B cell (primary cell): ENCODE data around the gene TSC22D2. TPM values are rescaled to one million over a fixed set of nuclear protein-coding genes. Genes with fewer than 3 reads are reported as not detected.

Experiments
- ATAC-seq: fragments of 200-7000 bp; cut with Tn5 transposase; one replicate; pipeline ENCODE4 v1.10.0; 2021; ENCODE audit warnings: low read depth, mild to moderate bottlenecking, moderate number of reproducible peaks, moderate library complexity
- CTCF ChIA-PET: fragments of 350-600 bp; sonication (Branson Sonifier 250); formaldehyde crosslinking; loops from one replicate; lab custom pipeline; 2021; ENCODE audit warnings: antibody characterized with exemption, inconsistent platforms; lab: Charles Lee
- POLR2A ChIA-PET: fragments of 350-600 bp; sonication (Branson Sonifier 250); formaldehyde crosslinking; loops from one replicate; lab custom pipeline; 2021; ENCODE audit warnings: antibody characterized with exemption; lab: Charles Lee
- DNase-seq: peaks from one replicate; pipeline ENCODE4 v3.0.0; 2013
- H2AFZ ChIP-seq: 2 replicates; pipeline ENCODE4 v1.6.1; 2012; ENCODE audit warnings: mild to moderate bottlenecking, low read depth, low read length; ENCODE audit not compliant: insufficient read depth, poor library complexity, severe bottlenecking
- H3K27ac ChIP-seq, 2 donors: 1 replicate in 1 of 2; 2 replicates in 1 of 2; pipeline ENCODE4 v1.5.1; 2012 to 2013; ENCODE audit warnings: low read length in 2 of 2, mild to moderate bottlenecking in 2 of 2, moderate library complexity in 1 of 2
- H3K27me3 ChIP-seq, 4 experiments: fragments of 200-600 bp in 1 of 4; sonication (generic) in 1 of 4; replicated peaks in 1 of 4; 1 replicate in 2 of 4; 2 replicates in 2 of 4; pipeline versions ENCODE4 v1.6.1 to v1.7.0; 2013 to 2016; ENCODE audit warnings: low read length in 3 of 4, mild to moderate bottlenecking in 2 of 4, mixed read lengths in 1 of 4, moderate library complexity in 1 of 4; ENCODE audit not compliant: insufficient read depth in 4 of 4, control insufficient read depth in 3 of 4; ENCODE audit errors: control extremely low read depth in 1 of 4
- H3K36me3 ChIP-seq, 2 experiments: replicated peaks in 1 of 2; 1 replicate in 1 of 2; 2 replicates in 1 of 2; pipeline versions ENCODE4 v1.6.1 to v1.7.1; 2013; ENCODE audit warnings: low read length in 1 of 2; ENCODE audit not compliant: insufficient read depth in 2 of 2, control insufficient read depth in 1 of 2; ENCODE audit errors: control extremely low read depth in 1 of 2, extremely low read depth in 1 of 2
- H3K4me1 ChIP-seq, 2 donors: fragments of 200-600 bp in 1 of 2; sonication (generic) in 1 of 2; 1 replicate in 1 of 2; 2 replicates in 1 of 2; pipeline versions ENCODE4 v1.5.1 to v1.6.1; 2013 to 2017; ENCODE audit warnings: low read length in 2 of 2; ENCODE audit not compliant: control insufficient read depth in 2 of 2, insufficient read depth in 2 of 2
- H3K4me2 ChIP-seq: replicated peaks from 2 replicates; pipeline ENCODE3; 2012; ENCODE audit warnings: mild to moderate bottlenecking, low read depth, low read length; ENCODE audit not compliant: poor library complexity, severe bottlenecking
- H3K4me3 ChIP-seq, 5 experiments: fragments of 200-600 bp in 1 of 5; sonication (generic) in 1 of 5; 1 replicate in 3 of 5; 2 replicates in 2 of 5; pipeline versions ENCODE4 v1.5.1 to v1.7.0; 2011 to 2016; ENCODE audit warnings: low read length in 4 of 5, mild to moderate bottlenecking in 4 of 5, low read depth in 2 of 5, control low read depth in 1 of 5, moderate library complexity in 1 of 5; ENCODE audit not compliant: insufficient read depth in 1 of 5; ENCODE audit errors: control extremely low read depth in 1 of 5, extremely low read depth in 1 of 5
- H3K79me2 ChIP-seq: fragments of 200-600 bp; sonication (generic); one replicate; pipeline ENCODE4 v1.6.0; 2016; ENCODE audit warnings: low read length; ENCODE audit not compliant: control insufficient read depth, insufficient read depth
- H3K9ac ChIP-seq: fragments of 200-600 bp; sonication (generic); 2 replicates; pipeline ENCODE4 v1.6.1; 2017; ENCODE audit warnings: mild to moderate bottlenecking, low read length, moderate library complexity
- H3K9me3 ChIP-seq, 3 donors: one replicate each; pipeline versions ENCODE4 v1.6.1 to v1.7.1; 2013; ENCODE audit warnings: low read length in 2 of 3; ENCODE audit not compliant: control insufficient read depth in 2 of 3, insufficient read depth in 1 of 3; ENCODE audit errors: control extremely low read depth in 1 of 3
- H4K20me1 ChIP-seq: 2 replicates; pipeline ENCODE4 v1.6.0; 2012; ENCODE audit warnings: mild to moderate bottlenecking, low read length; ENCODE audit not compliant: insufficient read depth, control insufficient read depth, poor library complexity, severe bottlenecking
- H3K27ac Mint-ChIP-seq: one replicate; pipeline ENCODE4 v1.8.0; 2021; ENCODE audit warnings: mixed read lengths
- H3K27me3 Mint-ChIP-seq: one replicate; pipeline ENCODE4 v1.8.0; 2021; ENCODE audit warnings: mixed read lengths
- H3K4me1 Mint-ChIP-seq: one replicate; pipeline ENCODE4 v1.8.0; 2021; ENCODE audit warnings: mixed read lengths
- H3K4me3 Mint-ChIP-seq: one replicate; pipeline ENCODE4 v1.8.0; 2021; ENCODE audit warnings: mixed read lengths
- H3K9me3 Mint-ChIP-seq: one replicate; pipeline ENCODE4 v1.8.0; 2022; ENCODE audit warnings: mixed read lengths; ENCODE audit not compliant: insufficient read depth
- EZH2 ChIP-seq: IDR thresholded peaks from 2 replicates; pipeline ENCODE4 v1.6.1; 2012; ENCODE audit warnings: borderline replicate concordance, low read depth, mild to moderate bottlenecking, moderate library complexity, low read length; ENCODE audit not compliant: insufficient read depth, poor library complexity, severe bottlenecking
- WGBS: methylation state at CpG from one replicate; pipeline ENCODE4 v1.1.5; 2013; ENCODE audit warnings: missing lambda C conversion rate; ENCODE audit not compliant: insufficient coverage; 5-methylcytosine and 5-hydroxymethylcytosine counted together
- intact Hi-C: fragments of 100-400 bp; cut with micrococcal nuclease; formaldehyde crosslinking; loops from one replicate; pipeline ENCODE4 v1.10.0; 2022
- polyA plus RNA-seq: library from polyadenylated mRNA; depleted of rRNA; stranded (reverse); fragments of >200 nt; gene quantifications from 2 replicates; pipeline ENCODE4 v1.2.3, GENCODE V29; 2012
- total RNA-seq, 2 donors: library from RNA; stranded (reverse); fragments of 120-200 nt in 1 of 2; gene quantifications; 1 replicate in 1 of 2; 2 replicates in 1 of 2; pipeline versions ENCODE4 v1.2.3 to v1.2.4, GENCODE V29; 2013 to 2022
- TF ChIP-seq, protein P1 (sequence below): fragments of 200-600 bp; IDR thresholded peaks from one replicate; pipeline ENCODE4 v1.8.0; 2022; ENCODE audit warnings: antibody characterized with exemption, mild to moderate bottlenecking

The TSC22D2 gene
- total and polyA plus RNA-seq, 2 donors (not counting 1 experiment from before 2014, with no cell fraction given) = 17.2 to 45.9 TPM

DNA sequence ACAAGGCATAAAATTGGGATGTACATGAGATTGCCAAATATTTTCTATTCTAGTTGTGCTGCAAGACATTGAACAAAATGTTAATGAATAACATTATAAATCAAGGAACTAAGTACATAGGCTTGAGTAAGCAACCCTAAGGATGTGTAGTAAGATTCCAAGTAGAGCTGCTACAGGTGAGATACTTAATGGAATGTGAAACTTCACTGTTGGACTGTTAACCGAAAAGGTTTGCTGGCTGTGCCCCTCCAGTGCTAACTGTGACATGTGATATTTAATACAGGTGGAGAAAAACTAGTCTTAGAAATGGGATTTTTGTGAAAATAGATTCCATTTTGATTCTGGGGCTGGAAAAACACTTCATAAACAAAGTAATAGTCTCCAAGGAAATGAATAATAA, 52.4 kb downstream of the TSC22D2 start:
- no peak overlapping the region for H3K27ac ChIP-seq
- peaks cover 2% of the 10 kb centered on the region for H4K20me1 ChIP-seq
- ChIA-PET CTCF (interaction anchor here (2.0 kb wide), 1 partner anchor 51 kb away, joined by 4 read pairs; no protein-coding TSS in a partner anchor), POLR2A (no interaction called here)
- Mint-ChIP-seq H3K27ac (no peak overlapping the region), H3K27me3 (no peaks in the 10 kb centered on the region), H3K9me3 (no peaks in the 10 kb centered on the region), H3K4me3 (no peak overlapping the region), H3K4me1 (no peaks in the 10 kb centered on the region)
- H2AFZ ChIP-seq = no peak overlapping the region
- no peaks in the 10 kb centered on the region for H3K4me1 ChIP-seq
- ATAC-seq (no peak), DNase-seq (no peak)
- peaks cover 5 to 7% of the 10 kb centered on the region in 2 experiments for H3K36me3 ChIP-seq
- intact Hi-C loops = no loop called here
- H3K79me2 ChIP-seq = no peaks in the 10 kb centered on the region
- TF ChIP-seq EZH2 = no peak
- H3K9me3 ChIP-seq = no peaks in the 10 kb centered on the region
- 100% methylated on average over 1 of the region's 1 CpG for WGBS
- no peak overlapping the region for H3K4me2 ChIP-seq
- no peak overlapping the region for H3K9ac ChIP-seq
- H3K27me3 ChIP-seq = no peaks in the 10 kb centered on the region
- no peak overlapping the region for H3K4me3 ChIP-seq

DNA sequence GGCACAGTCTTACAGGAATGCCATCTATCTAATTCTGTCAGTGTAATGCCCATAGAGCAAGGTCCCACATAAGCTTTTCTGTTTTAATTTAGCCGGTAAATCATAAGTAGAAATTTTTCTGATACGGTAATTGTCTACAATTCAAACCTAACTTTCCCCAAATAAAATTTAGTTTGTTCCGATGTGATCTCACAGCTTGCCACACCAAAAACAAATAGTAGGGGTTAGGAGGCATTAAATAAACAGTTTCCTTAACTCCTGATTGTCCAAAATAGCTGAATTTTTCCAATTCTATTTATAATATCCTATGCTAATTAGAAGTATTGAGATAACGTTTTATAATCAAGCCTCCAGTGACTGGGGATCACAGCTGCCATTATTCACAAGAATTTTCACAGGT, 53.3 kb downstream of the TSC22D2 start:
- no peak overlapping the region for H2AFZ ChIP-seq
- ChIA-PET CTCF (interaction anchor here (0.9 to 2.0 kb wide), 2 partner anchors 14 to 51 kb away, joined by 3 to 4 read pairs; no protein-coding TSS in a partner anchor), POLR2A (no interaction called here)
- no peaks in the 10 kb centered on the region for H3K27me3 Mint-ChIP-seq
- H3K9me3 Mint-ChIP-seq = no peaks in the 10 kb centered on the region
- WGBS = no CpG with 5 or more reads among the region's 4 CpGs
- ATAC-seq = no peak
- H3K4me2 ChIP-seq = no peak overlapping the region
- intact Hi-C loops = no loop called here
- H3K27ac ChIP-seq = no peak overlapping the region
- no peak overlapping the region for H3K9ac ChIP-seq
- DNase-seq = no peak
- no peaks in the 10 kb centered on the region for H3K27me3 ChIP-seq
- no peak overlapping the region for H3K4me3 ChIP-seq
- peaks cover 5 to 7% of the 10 kb centered on the region in 2 experiments for H3K36me3 ChIP-seq
- H3K4me1 Mint-ChIP-seq = no peaks in the 10 kb centered on the region
- no peak for TF ChIP-seq EZH2
- TF ChIP-seq, protein P1, sequence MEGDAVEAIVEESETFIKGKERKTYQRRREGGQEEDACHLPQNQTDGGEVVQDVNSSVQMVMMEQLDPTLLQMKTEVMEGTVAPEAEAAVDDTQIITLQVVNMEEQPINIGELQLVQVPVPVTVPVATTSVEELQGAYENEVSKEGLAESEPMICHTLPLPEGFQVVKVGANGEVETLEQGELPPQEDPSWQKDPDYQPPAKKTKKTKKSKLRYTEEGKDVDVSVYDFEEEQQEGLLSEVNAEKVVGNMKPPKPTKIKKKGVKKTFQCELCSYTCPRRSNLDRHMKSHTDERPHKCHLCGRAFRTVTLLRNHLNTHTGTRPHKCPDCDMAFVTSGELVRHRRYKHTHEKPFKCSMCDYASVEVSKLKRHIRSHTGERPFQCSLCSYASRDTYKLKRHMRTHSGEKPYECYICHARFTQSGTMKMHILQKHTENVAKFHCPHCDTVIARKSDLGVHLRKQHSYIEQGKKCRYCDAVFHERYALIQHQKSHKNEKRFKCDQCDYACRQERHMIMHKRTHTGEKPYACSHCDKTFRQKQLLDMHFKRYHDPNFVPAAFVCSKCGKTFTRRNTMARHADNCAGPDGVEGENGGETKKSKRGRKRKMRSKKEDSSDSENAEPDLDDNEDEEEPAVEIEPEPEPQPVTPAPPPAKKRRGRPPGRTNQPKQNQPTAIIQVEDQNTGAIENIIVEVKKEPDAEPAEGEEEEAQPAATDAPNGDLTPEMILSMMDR = no peak
- no peak overlapping the region for H3K4me3 Mint-ChIP-seq
- H4K20me1 ChIP-seq = no peaks in the 10 kb centered on the region
- no peaks in the 10 kb centered on the region for H3K9me3 ChIP-seq
- no peak overlapping the region for H3K27ac Mint-ChIP-seq
- no peaks in the 10 kb centered on the region for H3K79me2 ChIP-seq
- H3K4me1 ChIP-seq = no peaks in the 10 kb centered on the region
